Calu3 (cell line): ENCODE data around the gene HPSE2. TPM values are rescaled to one million over a fixed set of nuclear protein-coding genes. Genes with fewer than 3 reads are reported as not detected.

Experiments used
- BruUV-seq: library from RNA; stranded (reverse); fragments of 400-500 nt; replicated peaks from 2 replicates; lab custom pipeline; 2021; lab: Mats Ljungman, UMichigan
- CTCF ChIA-PET: fragments of 300-600 bp; sonication (Branson Sonifier 250); formaldehyde crosslinking; loops from one replicate; lab custom pipeline; 2022; ENCODE audit warnings: antibody characterized with exemption; lab: Charles Lee
- DNase-seq: peaks from one replicate; pipeline ENCODE4 v3.0.0; 2022
- H3K27ac Mint-ChIP-seq: one replicate; pipeline ENCODE4 v1.8.0; 2022; ENCODE audit warnings: mixed read lengths; ENCODE audit not compliant: unreplicated experiment
- H3K27me3 Mint-ChIP-seq: one replicate; pipeline ENCODE4 v1.8.0; 2022; ENCODE audit warnings: mixed read lengths; ENCODE audit not compliant: unreplicated experiment
- H3K36me3 Mint-ChIP-seq: one replicate; pipeline ENCODE4 v1.8.0; 2022; ENCODE audit warnings: mild to moderate bottlenecking, moderate library complexity, mixed read lengths; ENCODE audit not compliant: insufficient read depth, unreplicated experiment
- H3K4me1 Mint-ChIP-seq: one replicate; pipeline ENCODE4 v1.8.0; 2022; ENCODE audit warnings: mild to moderate bottlenecking, low read depth, mixed read lengths; ENCODE audit not compliant: unreplicated experiment
- H3K4me3 Mint-ChIP-seq: one replicate; pipeline ENCODE4 v1.8.0; 2022; ENCODE audit warnings: mild to moderate bottlenecking, low read depth, moderate library complexity, mixed read lengths; ENCODE audit not compliant: unreplicated experiment
- H3K9me3 Mint-ChIP-seq: one replicate; pipeline ENCODE4 v1.8.0; 2022; ENCODE audit warnings: low read depth, mixed read lengths; ENCODE audit not compliant: unreplicated experiment
- CTCF ChIP-seq: fragments of 200-600 bp; IDR thresholded peaks from one replicate; pipeline ENCODE4 v1.8.0; 2022; ENCODE audit warnings: antibody characterized with exemption; ENCODE audit not compliant: unreplicated experiment
- intact Hi-C: fragments of 100-400 bp; cut with micrococcal nuclease; formaldehyde crosslinking; loops from one replicate; pipeline ENCODE4 v1.10.0; 2022; ENCODE audit not compliant: unreplicated experiment
- total RNA-seq: library from RNA; stranded (reverse); gene quantifications from 2 replicates; pipeline ENCODE4 v1.2.3, GENCODE V29; 2022

HPSE2 gene
- total RNA-seq, 1 experiment from 2014 or later, result not detected

DNA sequence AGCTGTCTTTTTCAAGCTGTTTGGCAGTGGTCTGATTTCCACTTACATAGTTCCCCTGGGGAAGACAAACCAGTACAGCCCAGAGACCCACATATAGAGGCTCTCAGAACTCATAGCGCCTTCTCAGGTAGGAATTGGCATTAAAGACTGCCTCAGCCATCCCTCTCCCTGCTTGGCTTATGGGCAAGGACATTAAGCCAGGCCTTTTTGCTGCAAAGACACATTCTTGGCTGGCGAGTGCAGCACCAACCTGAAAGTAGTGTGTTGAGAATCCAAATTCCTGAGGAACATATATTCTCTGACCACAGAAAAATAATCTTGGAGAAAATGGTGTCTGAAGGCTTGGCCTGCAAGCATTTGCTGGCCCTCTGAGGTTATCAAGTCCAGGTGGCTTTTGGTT, 749.7 kb downstream of the HPSE2 start:
- no peak overlapping the region for H3K4me3 Mint-ChIP-seq
- intact Hi-C loops, result no loop called here
- DNase-seq, result no peak
- no TSS peak for BruUV-seq
- H3K36me3 Mint-ChIP-seq, result no peaks in the 10 kb centered on the region
- no peaks in the 10 kb centered on the region for H3K27me3 Mint-ChIP-seq
- H3K27ac Mint-ChIP-seq, result no peak overlapping the region
- no peak for TF ChIP-seq CTCF
- H3K9me3 Mint-ChIP-seq, result peaks cover 3% of the 10 kb centered on the region
- peaks cover 23% of the 10 kb centered on the region for H3K4me1 Mint-ChIP-seq
- CTCF ChIA-PET, result no interaction called here

GRCh38 chr10:98483658-98484057, 752.0 kb downstream of the HPSE2 start:
- CTCF ChIA-PET, result no interaction called here
- Mint-ChIP-seq H3K4me1 (peaks cover 7% of the 10 kb centered on the region), H3K4me3 (no peak overlapping the region), H3K27me3 (no peaks in the 10 kb centered on the region), H3K27ac (no peak overlapping the region), H3K36me3 (no peaks in the 10 kb centered on the region), H3K9me3 (peaks cover 3% of the 10 kb centered on the region)
- DNase-seq, result no peak
- BruUV-seq, result no TSS peak
- intact Hi-C loops, result no loop called here
- TF ChIP-seq CTCF, result no peak

GRCh38 chr10:98482096-98482495, 753.6 kb downstream of the HPSE2 start:
- Mint-ChIP-seq H3K27ac (no peak overlapping the region), H3K27me3 (no peaks in the 10 kb centered on the region), H3K36me3 (no peaks in the 10 kb centered on the region), H3K4me3 (no peak overlapping the region), H3K9me3 (peaks cover 3% of the 10 kb centered on the region), H3K4me1 (no peaks in the 10 kb centered on the region)
- no peak for TF ChIP-seq CTCF
- no peak for DNase-seq
- intact Hi-C loops, result no loop called here
- BruUV-seq, result no TSS peak
- CTCF ChIA-PET, result no interaction called here

DNA sequence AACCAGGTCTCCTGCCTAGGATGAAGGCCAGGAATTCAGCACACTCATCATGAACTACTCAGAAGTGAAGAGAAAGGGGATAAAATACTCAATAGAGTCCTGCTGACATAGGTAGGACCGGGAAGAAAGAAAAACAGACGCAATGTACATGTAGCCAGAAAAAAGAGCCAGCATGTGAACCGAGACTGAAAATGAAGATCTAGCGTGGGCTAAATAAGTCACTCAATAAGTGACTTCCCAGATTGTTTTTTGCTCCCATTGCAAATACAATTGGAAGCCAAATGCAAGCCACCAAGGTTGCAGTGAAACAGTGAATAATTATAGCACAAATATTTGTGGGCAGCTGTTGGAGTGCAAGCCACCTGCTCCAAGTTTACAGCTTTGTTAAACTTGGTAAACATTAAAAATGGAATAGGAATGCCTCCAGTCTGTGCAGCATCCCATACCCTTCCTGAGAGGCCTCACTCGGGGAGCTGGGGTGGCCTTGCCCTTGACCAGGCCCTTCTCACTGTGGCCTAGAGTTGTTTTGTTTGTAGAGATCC, 754.2 kb downstream of the HPSE2 start:
- DNase-seq, result no peak
- CTCF ChIA-PET, result interaction anchor here (0.6 kb wide), 1 partner anchor 771 kb away, joined by 4 read pairs; no protein-coding TSS in a partner anchor
- Mint-ChIP-seq H3K27me3 (no peaks in the 10 kb centered on the region), H3K36me3 (no peaks in the 10 kb centered on the region), H3K4me3 (no peak overlapping the region), H3K27ac (no peak overlapping the region), H3K9me3 (peaks cover 3% of the 10 kb centered on the region), H3K4me1 (no peaks in the 10 kb centered on the region)
- TF ChIP-seq CTCF, result no peak
- intact Hi-C loops, result no loop called here
- no TSS peak for BruUV-seq
